GM12874 (cell line): Measurements from ENCODE around the gene SLC4A1.

Source experiments
- TF ChIP-seq, protein P1 (sequence below): IDR thresholded peaks from 2 replicates; pipeline ENCODE4 v1.5.1; 2011; ENCODE audit warnings: low read depth, mild to moderate bottlenecking, control low read depth, low read length, moderate library complexity; ENCODE audit not compliant: insufficient read depth

The SLC4A1 gene

DNA sequence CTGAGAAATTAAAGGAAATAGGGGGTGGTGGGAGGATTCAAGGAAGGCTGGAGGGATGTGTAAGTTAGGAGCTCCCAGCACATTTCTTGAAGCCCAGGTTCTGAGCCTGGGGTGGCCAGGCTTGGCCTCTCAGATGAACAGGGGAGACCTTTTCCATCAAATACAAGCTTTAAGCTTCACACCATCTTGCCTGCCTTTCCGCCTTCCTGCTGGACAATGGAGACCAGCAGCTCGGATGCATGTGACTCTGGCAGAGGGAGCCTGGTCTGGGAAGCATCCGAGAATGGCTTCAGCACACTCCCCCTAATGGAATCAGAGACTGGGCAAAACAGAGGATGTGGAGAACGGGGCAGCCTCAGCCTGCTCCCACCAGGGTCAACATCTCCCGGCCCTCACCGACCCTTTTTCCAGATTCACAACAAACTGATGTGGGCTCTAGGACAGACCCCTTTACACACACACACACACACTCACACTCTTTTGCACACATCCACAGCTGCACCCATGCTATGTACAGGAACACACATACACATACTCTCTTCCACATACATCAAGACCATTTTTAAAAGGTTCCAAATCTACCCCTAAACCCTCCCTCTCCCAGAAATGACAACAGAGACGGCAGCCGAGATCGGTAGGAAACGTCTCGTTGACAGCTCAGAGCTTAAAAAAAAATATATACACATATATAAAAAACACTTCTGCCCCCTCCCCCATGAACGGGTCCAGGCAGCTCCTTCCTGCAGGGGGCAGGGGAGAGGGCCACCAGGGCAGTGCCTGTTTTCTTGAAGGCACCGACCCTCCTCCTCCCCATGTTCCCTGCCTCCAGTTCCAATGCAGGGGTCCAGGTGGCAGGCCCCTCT is 61.7 kb downstream of the SLC4A1 start:
- TF ChIP-seq, protein P1, sequence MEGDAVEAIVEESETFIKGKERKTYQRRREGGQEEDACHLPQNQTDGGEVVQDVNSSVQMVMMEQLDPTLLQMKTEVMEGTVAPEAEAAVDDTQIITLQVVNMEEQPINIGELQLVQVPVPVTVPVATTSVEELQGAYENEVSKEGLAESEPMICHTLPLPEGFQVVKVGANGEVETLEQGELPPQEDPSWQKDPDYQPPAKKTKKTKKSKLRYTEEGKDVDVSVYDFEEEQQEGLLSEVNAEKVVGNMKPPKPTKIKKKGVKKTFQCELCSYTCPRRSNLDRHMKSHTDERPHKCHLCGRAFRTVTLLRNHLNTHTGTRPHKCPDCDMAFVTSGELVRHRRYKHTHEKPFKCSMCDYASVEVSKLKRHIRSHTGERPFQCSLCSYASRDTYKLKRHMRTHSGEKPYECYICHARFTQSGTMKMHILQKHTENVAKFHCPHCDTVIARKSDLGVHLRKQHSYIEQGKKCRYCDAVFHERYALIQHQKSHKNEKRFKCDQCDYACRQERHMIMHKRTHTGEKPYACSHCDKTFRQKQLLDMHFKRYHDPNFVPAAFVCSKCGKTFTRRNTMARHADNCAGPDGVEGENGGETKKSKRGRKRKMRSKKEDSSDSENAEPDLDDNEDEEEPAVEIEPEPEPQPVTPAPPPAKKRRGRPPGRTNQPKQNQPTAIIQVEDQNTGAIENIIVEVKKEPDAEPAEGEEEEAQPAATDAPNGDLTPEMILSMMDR = 0 out of 2 replicates have a peak, but pooled peaks have one; percentile 5

DNA sequence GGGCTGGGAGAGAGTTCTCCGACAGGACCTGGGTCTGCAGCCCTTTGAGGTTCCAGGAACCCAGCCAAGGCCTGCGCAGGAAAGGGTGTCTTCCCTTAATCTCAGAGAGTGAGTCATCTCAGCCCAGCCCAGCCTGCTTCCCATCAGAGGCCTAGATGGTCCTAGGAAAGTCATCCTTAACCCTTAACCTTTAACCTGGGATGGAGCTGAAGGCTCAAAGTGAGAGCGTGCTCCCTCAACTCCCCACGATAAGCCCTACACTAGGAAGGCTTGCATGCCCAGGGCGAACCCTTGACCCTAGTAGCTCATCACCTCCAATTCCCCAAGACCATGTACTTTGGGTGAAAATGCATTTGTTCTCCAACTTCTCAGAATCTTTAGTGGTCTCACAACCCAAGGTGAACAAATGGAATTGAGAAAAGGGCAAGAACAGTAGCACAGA is 63.5 kb downstream of the SLC4A1 start:
- TF ChIP-seq, protein P1 = no peak

DNA sequence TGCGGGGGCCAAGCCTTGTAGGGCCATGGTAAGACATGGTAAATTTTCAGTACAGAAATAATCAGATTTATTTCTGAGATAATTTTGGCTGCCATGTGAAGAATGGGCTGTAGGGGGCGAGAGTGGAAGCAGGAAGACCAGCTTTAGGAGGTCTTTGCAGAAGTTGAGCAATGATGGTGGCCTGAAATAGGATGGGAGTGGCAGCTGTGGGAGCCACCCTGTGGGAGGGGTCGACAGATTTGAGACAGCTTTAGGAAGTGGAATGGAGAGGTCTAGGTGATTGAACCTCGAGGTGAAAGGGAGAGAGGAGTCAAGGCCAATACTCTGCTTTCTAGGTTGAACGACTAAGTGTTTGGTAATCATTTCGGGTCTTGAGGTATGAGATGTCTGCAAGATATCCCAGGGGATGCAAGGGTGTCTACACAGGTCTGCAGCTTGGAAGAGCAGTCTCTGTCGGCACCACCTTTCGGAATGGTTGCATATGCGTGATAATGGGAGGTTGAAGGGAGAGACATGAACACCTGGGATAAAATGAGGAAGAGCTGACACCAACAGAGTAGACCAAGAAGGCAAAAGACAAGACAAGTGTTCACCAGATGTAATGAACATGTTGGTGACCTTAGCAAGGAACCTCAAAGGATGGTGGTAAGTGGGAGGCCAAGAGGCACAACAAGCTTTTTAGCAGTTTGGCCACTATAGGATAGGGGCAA is 64.0 kb downstream of the SLC4A1 start:
- TF ChIP-seq, protein P1 = peak; percentile 73

GRCh38 chr17:44202756-44203155 is 65.2 kb downstream of the SLC4A1 start:
- TF ChIP-seq, protein P1 = no peak

GRCh38 chr17:44200478-44201155 is 67.3 kb downstream of the SLC4A1 start:
- TF ChIP-seq, protein P1 = no peak

GRCh38 chr17:44199553-44200477 is 68.1 kb downstream of the SLC4A1 start, which contains the start of gene ATXN7L3:
ATXN7L3 (minus strand) TSS chr17:44199884; CDS start chr17:44198070, 1,814 bp downstream.
- TF ChIP-seq, protein P1 = no peak
